H1 (cell line): ENCODE measurements around the gene ADIPOQ. TPM values are rescaled to one million over a fixed set of nuclear protein-coding genes. Genes with fewer than 3 reads are reported as not detected.

Source experiments
- CTCF ChIA-PET: fragments of 300-600 bp; sonication (Branson Sonifier 250); formaldehyde crosslinking; loops from one replicate; lab custom pipeline; 2021; ENCODE audit not compliant: partially characterized antibody; lab: Charles Lee
- POLR2A ChIA-PET: fragments of 300-600 bp; sonication (Branson Sonifier 250); formaldehyde crosslinking; loops from one replicate; lab custom pipeline; 2021; ENCODE audit warnings: inconsistent platforms; ENCODE audit not compliant: partially characterized antibody; lab: Charles Lee
- DNase-seq, 2 experiments: peaks; one replicate each; pipeline versions ENCODE4 v3.0.0 to v3.0.0-alpha.2; 2010 to 2022; ENCODE audit warnings: low spot score in 2 of 2, low read depth in 1 of 2, mixed read lengths in 1 of 2
- FAIRE-seq: peaks from 2 replicates; lab custom pipeline; 2011; peaks lifted over from hg19 to GRCh38; lab: Jason Lieb, UNC
- H2AFZ ChIP-seq: 2 replicates; pipeline ENCODE4 v1.8.1; 2012; ENCODE audit warnings: low read length, inconsistent platforms
- H2AK5ac ChIP-seq: 2 replicates; pipeline ENCODE4 v1.6.1; 2013; ENCODE audit warnings: low read depth, low read length
- H2BK120ac ChIP-seq: replicated peaks from 2 replicates; pipeline ENCODE3; 2013; ENCODE audit warnings: low read depth, low read length, inconsistent platforms
- H2BK12ac ChIP-seq: 2 replicates; pipeline ENCODE4 v1.6.1; 2013; ENCODE audit warnings: low read depth, low read length
- H2BK15ac ChIP-seq: 2 replicates; pipeline ENCODE4 v1.6.1; 2013; ENCODE audit warnings: low read length
- H2BK20ac ChIP-seq: 2 replicates; pipeline ENCODE4 v1.6.1; 2013; ENCODE audit warnings: low read length
- H2BK5ac ChIP-seq: 2 replicates; pipeline ENCODE4 v1.6.1; 2013; ENCODE audit warnings: low read depth, low read length
- H3K14ac ChIP-seq: 2 replicates; pipeline ENCODE4 v1.6.1; 2013; ENCODE audit warnings: inconsistent platforms; ENCODE audit not compliant: insufficient read length
- H3K18ac ChIP-seq: 2 replicates; pipeline ENCODE4 v1.6.1; 2013; ENCODE audit warnings: low read length; ENCODE audit errors: extremely low read depth
- H3K23ac ChIP-seq: 2 replicates; pipeline ENCODE4 v1.6.1; 2013; ENCODE audit warnings: inconsistent platforms; ENCODE audit not compliant: insufficient read length
- H3K23me2 ChIP-seq: 2 replicates; pipeline ENCODE4 v1.6.1; 2013; ENCODE audit warnings: low read depth, low read length
- H3K27ac ChIP-seq: 2 replicates; pipeline ENCODE4 v1.6.1; 2011; ENCODE audit warnings: low read depth, low read length, inconsistent platforms
- H3K27me3 ChIP-seq, 4 experiments: replicated peaks in 1 of 4; 1 replicate in 1 of 4; 2 replicates in 3 of 4; pipeline versions ENCODE4 v1.6.1 to v1.8.1; 2011 to 2013; ENCODE audit warnings: low read length in 3 of 4, mild to moderate bottlenecking in 3 of 4, inconsistent platforms in 2 of 4, mixed read lengths in 2 of 4, moderate library complexity in 1 of 4; ENCODE audit not compliant: control insufficient read depth in 3 of 4, insufficient read depth in 3 of 4; ENCODE audit errors: extremely low read depth in 1 of 4
- H3K36me3 ChIP-seq, 4 experiments: 2 replicates each; pipeline versions ENCODE4 v1.6.1 to v1.8.1; 2011 to 2013; ENCODE audit warnings: mild to moderate bottlenecking in 4 of 4, low read length in 3 of 4, moderate library complexity in 2 of 4, control low read depth in 1 of 4, inconsistent platforms in 1 of 4; ENCODE audit not compliant: insufficient read depth in 4 of 4, control insufficient read depth in 2 of 4
- H3K4ac ChIP-seq: replicated peaks from 2 replicates; pipeline ENCODE3; 2013; ENCODE audit warnings: low read length, low read depth, mixed read lengths, inconsistent platforms; ENCODE audit not compliant: insufficient read length
- H3K4me1 ChIP-seq, 4 experiments: replicated peaks in 1 of 4; 1 replicate in 1 of 4; 2 replicates in 3 of 4; pipeline versions ENCODE4 v1.6.1 to v1.8.1; 2011 to 2013; ENCODE audit warnings: low read length in 3 of 4, inconsistent platforms in 2 of 4, mixed read lengths in 1 of 4; ENCODE audit not compliant: insufficient read depth in 4 of 4, control insufficient read depth in 3 of 4
- H3K4me2 ChIP-seq, 2 experiments: 2 replicates each; pipeline versions ENCODE4 v1.6.1 to v1.8.1; 2011 to 2013; ENCODE audit warnings: low read depth in 2 of 2, low read length in 2 of 2, control low read depth in 1 of 2, inconsistent platforms in 1 of 2, mild to moderate bottlenecking in 1 of 2; ENCODE audit not compliant: insufficient read depth in 1 of 2
- H3K4me3 ChIP-seq, 4 experiments: fragments of 200-600, 300-600 bp in 1 of 4; sonication (generic), shearing (Covaris generic), sonication (Bioruptor Twin) in 1 of 4; 2 replicates each; pipeline versions ENCODE4 v1.5.1 to v1.8.1; 2011 to 2016; ENCODE audit warnings: low read length in 4 of 4, low read depth in 3 of 4, control low read depth in 2 of 4, inconsistent platforms in 2 of 4, mild to moderate bottlenecking in 2 of 4, mixed read lengths in 1 of 4, moderate library complexity in 1 of 4; ENCODE audit not compliant: insufficient read depth in 2 of 4; ENCODE audit errors: extremely low read depth in 1 of 4
- H3K56ac ChIP-seq: replicated peaks from 2 replicates; pipeline ENCODE3; 2013; ENCODE audit warnings: low read depth, mild to moderate bottlenecking, mixed read lengths, low read length, inconsistent platforms; ENCODE audit not compliant: insufficient read length
- H3K79me1 ChIP-seq: 2 replicates; pipeline ENCODE4 v1.6.1; 2013; ENCODE audit warnings: low read depth, low read length, control low read depth
- H3K79me2 ChIP-seq, 2 experiments: 2 replicates each; pipeline versions ENCODE4 v1.6.1 to v1.8.1; 2012 to 2013; ENCODE audit warnings: low read length in 2 of 2, mild to moderate bottlenecking in 2 of 2, inconsistent platforms in 1 of 2; ENCODE audit not compliant: insufficient read depth in 2 of 2, control insufficient read depth in 1 of 2
- H3K9ac ChIP-seq, 4 experiments: replicated peaks in 1 of 4; 1 replicate in 1 of 4; 2 replicates in 3 of 4; pipeline versions ENCODE4 v1.6.1 to v1.8.1; 2011 to 2013; ENCODE audit warnings: low read depth in 3 of 4, low read length in 3 of 4, control low read depth in 2 of 4, mild to moderate bottlenecking in 2 of 4, moderate library complexity in 2 of 4, inconsistent platforms in 1 of 4; ENCODE audit errors: extremely low read depth in 1 of 4
- H3K9me3 ChIP-seq, 2 experiments: 2 replicates each; pipeline versions ENCODE4 v1.6.1 to v1.8.1; 2012 to 2013; ENCODE audit warnings: mild to moderate bottlenecking in 2 of 2, moderate library complexity in 2 of 2, control low read depth in 1 of 2, inconsistent platforms in 1 of 2, low read depth in 1 of 2, low read length in 1 of 2, mixed read lengths in 1 of 2; ENCODE audit not compliant: insufficient read depth in 2 of 2
- H4K20me1 ChIP-seq, 2 experiments: replicated peaks in 1 of 2; 2 replicates each; pipeline versions ENCODE3 to v1.8.1; 2011 to 2013; ENCODE audit warnings: inconsistent platforms in 2 of 2, low read length in 2 of 2, mild to moderate bottlenecking in 1 of 2; ENCODE audit not compliant: insufficient read depth in 2 of 2, control insufficient read depth in 1 of 2
- H4K5ac ChIP-seq: 2 replicates; pipeline ENCODE4 v1.6.1; 2013; ENCODE audit warnings: low read length, low read depth, mixed read lengths, inconsistent platforms; ENCODE audit not compliant: insufficient read length
- H4K8ac ChIP-seq: 2 replicates; pipeline ENCODE4 v1.8.0; 2013; ENCODE audit warnings: mild to moderate bottlenecking, moderate library complexity, low read length, inconsistent platforms; ENCODE audit not compliant: insufficient read depth; ENCODE audit errors: extremely low read depth
- H4K91ac ChIP-seq: replicated peaks from 2 replicates; pipeline ENCODE3; 2013; ENCODE audit warnings: low read length, mixed read lengths, inconsistent platforms; ENCODE audit not compliant: insufficient read length
- ATF2 ChIP-seq: IDR thresholded peaks from 2 replicates; pipeline ENCODE4 v1.6.1; 2012; ENCODE audit warnings: low read length, inconsistent platforms
- BACH1 ChIP-seq: IDR thresholded peaks from 2 replicates; pipeline ENCODE4 v1.6.1; 2012; ENCODE audit warnings: low read length, improper control_type of control experiment
- CBX5 ChIP-seq: fragments of 300-800, 300-1000 bp; sonication (generic); IDR thresholded peaks from 2 replicates; pipeline ENCODE4 v1.7.1; 2016; ENCODE audit warnings: antibody characterized with exemption, low read length, low read depth
- CBX8 ChIP-seq: fragments of 300-800, 300-1000 bp; sonication (generic); IDR thresholded peaks from 2 replicates; pipeline ENCODE4 v1.7.1; 2016; ENCODE audit warnings: low read depth, low read length, borderline replicate concordance
- CHD1 ChIP-seq: IDR thresholded peaks from 2 replicates; pipeline ENCODE4 v1.6.1; 2012; ENCODE audit warnings: low read depth, low read length, improper control_type of control experiment
- CREB1 ChIP-seq: IDR thresholded peaks from 2 replicates; pipeline ENCODE4 v1.6.1; 2012; ENCODE audit warnings: inconsistent platforms
- CTBP2 ChIP-seq: IDR thresholded peaks from 2 replicates; pipeline ENCODE4 v1.7.0; 2011; ENCODE audit warnings: borderline replicate concordance, mild to moderate bottlenecking, moderate library complexity, mixed read lengths, low read length; ENCODE audit not compliant: insufficient read depth, insufficient read length
- MAFK ChIP-seq: IDR thresholded peaks from 2 replicates; pipeline ENCODE4 v1.6.1; 2012; ENCODE audit warnings: low read depth, mild to moderate bottlenecking, improper control_type of control experiment, low read length
- MAX ChIP-seq: IDR thresholded peaks from 2 replicates; pipeline ENCODE4 v1.6.1; 2012; ENCODE audit warnings: inconsistent platforms
- RBBP5 ChIP-seq: IDR thresholded peaks from 2 replicates; pipeline ENCODE4 v1.7.1; 2012; ENCODE audit warnings: low read depth, mild to moderate bottlenecking, inconsistent platforms, low read length, moderate library complexity, borderline replicate concordance
- RFX5 ChIP-seq: IDR thresholded peaks from 2 replicates; pipeline ENCODE4 v1.6.1; 2011; ENCODE audit warnings: low read depth, low read length, improper control_type of control experiment, borderline replicate concordance
- SIX5 ChIP-seq: IDR thresholded peaks from 2 replicates; pipeline ENCODE4 v1.6.1; 2011; ENCODE audit warnings: mild to moderate bottlenecking, low read depth, low read length
- WGBS, 2 experiments: shearing (Covaris generic) in 1 of 2; methylation state at CpG; one replicate each; pipeline versions ENCODE4 v1.1.6 to v1.1.7; 2013 to 2015; ENCODE audit warnings: low lambda C conversion rate in 2 of 2, mixed read lengths in 2 of 2, inconsistent platforms in 1 of 2, low coverage in 1 of 2, missing lambda C conversion rate in 1 of 2; ENCODE audit not compliant: insufficient replicate concordance in 2 of 2, insufficient coverage in 1 of 2, insufficient read length in 1 of 2; ENCODE audit errors: extremely low coverage in 1 of 2, missing lambda C conversion rate in 1 of 2; 5-methylcytosine and 5-hydroxymethylcytosine counted together
- polyA plus RNA-seq, 7 experiments: library from polyadenylated mRNA; depleted of rRNA in 3 of 7; stranded (reverse) in 5 of 7; unstranded in 2 of 7; fragments of >200 nt in 5 of 7; fragments of 200-250 nt in 2 of 7; gene quantifications; 1 replicate in 5 of 7; 2 replicates in 1 of 7; 4 replicates in 1 of 7; pipeline versions ENCODE4 v1.2.1 to v1.2.3, GENCODE V29; 2011 to 2013; ENCODE audit warnings: missing spikeins in 2 of 7, mixed read lengths in 2 of 7
- total RNA-seq: library from RNA; stranded (reverse); fragmentation: NEBNext Ultra II Directional; extraction: Animal tissue kit (Norgen Biotek cat#: 25700); gene quantifications from 2 replicates; pipeline ENCODE4 v1.2.1, GENCODE V29; 2021

ADIPOQ gene
- total and polyA plus RNA-seq, 2 of the 8 experiments (the other 6 are each of a cell fraction or from before 2014, with no cell fraction given) = not detected

GRCh38 chr3:186828340-186828739 is 14.2 kb upstream of the ADIPOQ start:
- H2BK12ac ChIP-seq = no peak overlapping the region
- H3K27me3 ChIP-seq = peaks cover 0 to 38% (median 29%) of the 10 kb centered on the region in 4 experiments; a peak in 6 of 7 replicates
- H3K4me2 ChIP-seq = no peak overlapping the region; a peak in 1 of 4 replicates
- TF ChIP-seq SIX5 = no peak
- TF ChIP-seq MAFK = no peak
- TF ChIP-seq BACH1 = no peak
- TF ChIP-seq RBBP5 = no peak
- no peak for TF ChIP-seq CBX5
- TF ChIP-seq CREB1 = no peak
- TF ChIP-seq MAX = no peak
- no peak for TF ChIP-seq CTBP2
- no peak for TF ChIP-seq ATF2
- TF ChIP-seq CBX8 = no peak
- TF ChIP-seq CHD1 = no peak
- TF ChIP-seq RFX5 = no peak

More at GRCh38 chr3:186828340-186828739, 14.2 kb upstream of the ADIPOQ start:
- H4K5ac ChIP-seq = no peak overlapping the region
- CTCF ChIA-PET = interaction anchor here (0.6 to 0.9 kb wide), 3 partner anchors 231 to 489 kb away, joined by 3 to 4 read pairs (median 3); no protein-coding TSS in a partner anchor
- H3K23ac ChIP-seq = no peak overlapping the region
- H2BK15ac ChIP-seq = no peak overlapping the region
- no peaks in the 10 kb centered on the region for H3K36me3 ChIP-seq
- peaks cover 15% of the 10 kb centered on the region; the same call in 1 of the 2 replicates for H3K23me2 ChIP-seq
- no peak overlapping the region for H3K56ac ChIP-seq
- H2AFZ ChIP-seq = no peak overlapping the region
- H3K27ac ChIP-seq = no peak overlapping the region
- no peaks in the 10 kb centered on the region for H4K20me1 ChIP-seq
- no peak overlapping the region for H3K4me3 ChIP-seq
- no peak overlapping the region for H2BK5ac ChIP-seq
- no peak overlapping the region for H3K9ac ChIP-seq
- H3K9me3 ChIP-seq = no peaks in the 10 kb centered on the region
- POLR2A ChIA-PET = interaction anchor here (0.6 to 7.4 kb wide), 7 partner anchors 10 to 221 kb away, joined by 3 to 73 read pairs (median 4); partner anchors contain the start of gene EIF4A2
- WGBS, 2 experiments = 75% methylated on average over 5 of the region's 5 CpGs; no CpG with 5 or more reads in 1 of the 2 experiments
- H2BK120ac ChIP-seq = no peak overlapping the region
- H3K14ac ChIP-seq = no peak overlapping the region
- no peak overlapping the region for H4K91ac ChIP-seq
- no peaks in the 10 kb centered on the region for H3K79me2 ChIP-seq
- no peaks in the 10 kb centered on the region; the same call in 1 of the 2 replicates for H3K79me1 ChIP-seq
- FAIRE-seq (no peak), DNase-seq (no peak)
- no peak overlapping the region for H2BK20ac ChIP-seq
- H3K4me1 ChIP-seq = peaks cover 7 to 23% (median 18%) of the 10 kb centered on the region in 4 experiments
- H2AK5ac ChIP-seq = no peak overlapping the region
- no peak overlapping the region for H3K4ac ChIP-seq
- no peak overlapping the region for H3K18ac ChIP-seq
- H4K8ac ChIP-seq = no peak overlapping the region; the same call in 1 of the 2 replicates
